Activated CD4-positive, alpha-beta memory T cell treated with anti-CD3 and anti-CD28 coated beads for 36 hours (primary cell): ENCODE results near the gene MMAA. TPM values are rescaled to one million over a fixed set of nuclear protein-coding genes. Genes with fewer than 3 reads are reported as not detected.
"Not testable (repeated sequence)": the region's sequence is repeated elsewhere in the genome, so short reads cannot be mapped to it uniquely, and the experiment has no call there.

Experiments
- CTCF ChIA-PET: fragments of 350-600 bp; sonication (Branson Sonifier 250); formaldehyde crosslinking; loops from one replicate; lab custom pipeline; 2021; ENCODE audit warnings: antibody characterized with exemption, inconsistent platforms; lab: Charles Lee
- POLR2A ChIA-PET: fragments of 350-600 bp; sonication (Branson Sonifier 250); formaldehyde crosslinking; loops from one replicate; lab custom pipeline; 2021; ENCODE audit warnings: antibody characterized with exemption; lab: Charles Lee
- DNase-seq: peaks from one replicate; pipeline ENCODE4 v3.0.0-alpha.2; 2020
- H3K27ac Mint-ChIP-seq: one replicate; pipeline ENCODE4 v1.8.0; 2021; ENCODE audit warnings: mixed read lengths
- H3K27me3 Mint-ChIP-seq: one replicate; pipeline ENCODE4 v1.8.0; 2021; ENCODE audit warnings: mixed read lengths
- H3K36me3 Mint-ChIP-seq: one replicate; pipeline ENCODE4 v1.8.0; 2021; ENCODE audit warnings: mixed read lengths
- H3K4me1 Mint-ChIP-seq: one replicate; pipeline ENCODE4 v1.8.0; 2021; ENCODE audit warnings: low read depth, mixed read lengths
- H3K4me3 Mint-ChIP-seq: one replicate; pipeline ENCODE4 v1.8.0; 2021; ENCODE audit warnings: mild to moderate bottlenecking, mixed read lengths
- H3K9me3 Mint-ChIP-seq: one replicate; pipeline ENCODE4 v1.8.0; 2021; ENCODE audit warnings: mixed read lengths
- intact Hi-C: fragments of 100-400 bp; cut with micrococcal nuclease; formaldehyde crosslinking; loops from one replicate; pipeline ENCODE4 v1.15.1; 2023
- total RNA-seq, 2 experiments: library from RNA; stranded (reverse); gene quantifications; one replicate each; pipeline ENCODE4 v1.2.3, GENCODE V29; 2021

Gene MMAA
- total RNA-seq, result 10 to 100 TPM; 24.4 to 25.1 TPM

GRCh38 chr4:145618932-145619638 is at the start of gene MMAA:
Gene MMAA (plus strand): TSS chr4:145619385. CDS start chr4:145639140, 19,755 bp downstream.
- Mint-ChIP-seq H3K27me3 (no peaks in the 10 kb centered on the region), H3K4me3 (peak within 1 kb of the TSS; percentile 94), H3K36me3 (peaks cover 20% of the 10 kb centered on the region), H3K27ac (peak within 1 kb of the TSS; percentile 100), H3K4me1 (peaks cover 46% of the 10 kb centered on the region), H3K9me3 (peaks cover 3% of the 10 kb centered on the region)
- ChIA-PET POLR2A (interaction anchor here (0.6 to 2.3 kb wide), 9 partner anchors 102 to 521 kb away, joined by 3 to 7 read pairs (median 4); partner anchors contain the start of genes ABCE1 and ZNF827), CTCF (interaction anchor here (1.0 to 3.0 kb wide), 3 partner anchors 24 to 438 kb away, joined by 3 to 21 read pairs (median 7); partner anchors contain the start of gene OTUD4)
- peak; percentile 97 for DNase-seq
- intact Hi-C loops, result loop anchor here (1.0 to 10.0 kb wide), 15 partner anchors 91 to 1444 kb away; partner anchors contain the start of genes ABCE1, ANAPC10 and OTUD4

DNA sequence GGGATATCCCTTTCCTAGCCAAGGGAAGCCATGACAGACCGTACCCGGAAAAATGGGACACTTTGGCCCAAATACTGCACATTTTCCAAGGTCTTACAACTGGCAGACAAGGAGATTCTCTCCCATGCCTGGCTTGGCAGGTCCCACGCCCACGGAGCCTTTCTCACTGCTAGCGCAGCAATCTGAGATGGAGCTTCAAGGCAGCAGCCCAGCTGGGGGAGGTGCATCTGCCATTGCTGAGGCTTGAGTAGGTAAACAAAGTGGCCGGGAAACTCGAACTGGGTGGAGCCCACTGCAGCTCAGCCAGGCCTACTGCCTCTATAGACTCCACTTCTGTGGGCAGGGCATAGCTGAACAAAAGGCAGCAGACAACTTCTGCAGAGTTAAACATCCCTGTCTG is 44.6 kb upstream of the MMAA start:
- H3K4me1 Mint-ChIP-seq, DNase-seq, POLR2A ChIA-PET, intact Hi-C loops, CTCF ChIA-PET, H3K36me3 Mint-ChIP-seq, H3K4me3 Mint-ChIP-seq, H3K27ac Mint-ChIP-seq: not testable (repeated sequence)
- Mint-ChIP-seq H3K9me3 (peaks cover 14% of the 10 kb centered on the region), H3K27me3 (peaks cover 13% of the 10 kb centered on the region)

DNA sequence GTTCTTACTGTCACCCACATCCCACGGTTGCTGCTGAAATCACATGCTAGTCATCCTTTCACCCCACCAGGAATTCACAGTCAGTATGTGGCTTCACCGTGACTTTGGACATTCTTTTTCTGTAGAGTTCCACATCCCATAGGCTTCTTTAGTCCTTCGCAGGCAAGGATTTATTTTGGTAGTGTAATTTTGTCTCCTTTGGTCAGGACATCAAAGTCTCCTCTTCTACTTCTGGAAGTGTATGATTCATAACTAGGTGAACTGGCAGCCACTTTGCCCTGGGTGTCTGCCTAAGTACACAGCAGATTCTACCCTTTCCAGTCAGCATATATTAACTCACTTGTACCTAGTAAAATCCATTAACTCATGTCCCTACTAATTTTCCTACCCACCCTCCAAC is 38.3 kb upstream of the MMAA start:
- Mint-ChIP-seq H3K4me3 (no peak overlapping the region), H3K27me3 (peaks cover 4% of the 10 kb centered on the region), H3K9me3 (peaks cover 9% of the 10 kb centered on the region), H3K4me1 (no peaks in the 10 kb centered on the region), H3K36me3 (no peaks in the 10 kb centered on the region), H3K27ac (no peak overlapping the region)
- DNase-seq, result no peak
- ChIA-PET CTCF (no interaction called here), POLR2A (no interaction called here)
- intact Hi-C loops, result no loop called here

GRCh38 chr4:145583191-145584055 is 35.8 kb upstream of the MMAA start:
- Mint-ChIP-seq H3K36me3 (no peaks in the 10 kb centered on the region), H3K4me1 (no peaks in the 10 kb centered on the region), H3K27ac (no peak overlapping the region), H3K27me3 (peaks cover 10% of the 10 kb centered on the region), H3K4me3 (no peak overlapping the region), H3K9me3 (peaks cover 9% of the 10 kb centered on the region)
- intact Hi-C loops, result no loop called here
- CTCF ChIA-PET, result no interaction called here
- POLR2A ChIA-PET, result no interaction called here
- DNase-seq, result no peak

DNA sequence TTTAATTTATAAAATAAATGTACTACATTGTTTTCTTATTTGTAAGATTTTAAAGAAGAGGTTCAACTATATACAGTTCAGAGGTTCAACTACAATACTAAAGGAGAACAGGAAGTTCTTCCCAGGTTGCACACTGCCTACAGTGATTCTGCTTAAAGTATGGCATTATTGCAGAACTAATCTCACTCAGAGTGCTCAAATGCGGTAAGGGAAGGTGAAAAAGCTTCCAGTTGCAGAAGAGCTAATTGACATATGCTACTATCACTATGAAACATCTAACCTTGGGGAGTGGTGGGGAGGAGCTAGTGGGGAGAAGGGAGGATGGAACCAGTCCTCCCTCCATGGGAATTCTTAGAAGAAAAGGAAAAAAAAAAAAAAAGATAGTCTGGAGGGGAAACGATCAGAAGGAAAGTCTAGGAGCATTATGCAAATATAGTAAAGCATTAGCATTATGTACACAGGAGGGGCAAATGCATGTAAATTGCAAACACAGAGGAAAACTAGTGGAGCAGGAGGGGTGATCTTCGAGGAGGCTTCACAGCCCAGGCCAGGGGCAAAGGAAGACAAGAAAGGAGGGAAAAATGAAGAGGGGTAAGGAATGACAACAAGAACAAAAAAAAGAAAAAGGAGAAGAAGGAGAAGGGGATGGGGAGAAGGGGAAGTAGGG is 32.0 kb upstream of the MMAA start:
- Mint-ChIP-seq H3K9me3 (no peaks in the 10 kb centered on the region), H3K4me1 (no peaks in the 10 kb centered on the region), H3K27ac (no peak overlapping the region), H3K4me3 (no peak overlapping the region), H3K36me3 (no peaks in the 10 kb centered on the region), H3K27me3 (peaks cover 13% of the 10 kb centered on the region)
- POLR2A ChIA-PET, result no interaction called here
- DNase-seq, result no peak
- intact Hi-C loops, result no loop called here
- CTCF ChIA-PET, result no interaction called here

DNA sequence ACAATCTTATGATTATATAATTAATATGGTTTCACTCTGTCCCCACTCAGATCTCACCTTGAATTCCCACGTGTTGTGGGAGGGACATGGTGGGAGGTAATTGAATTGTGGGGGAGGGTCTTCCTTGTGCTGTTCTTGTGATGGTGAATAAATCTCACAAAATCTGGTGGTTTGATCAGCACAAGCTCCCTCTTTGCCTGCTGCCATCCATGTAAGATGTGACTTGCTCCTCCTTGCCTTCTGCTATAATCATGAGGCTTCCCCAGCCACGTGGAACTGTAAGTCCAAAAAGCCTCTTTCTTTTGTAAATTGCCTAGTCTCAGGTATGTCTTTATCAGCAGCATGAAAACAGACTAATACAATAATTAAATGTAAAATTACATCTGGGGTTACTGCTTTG is 29.8 kb upstream of the MMAA start:
- H3K36me3 Mint-ChIP-seq, H3K4me3 Mint-ChIP-seq, intact Hi-C loops, H3K27ac Mint-ChIP-seq, DNase-seq, CTCF ChIA-PET, H3K4me1 Mint-ChIP-seq, POLR2A ChIA-PET, H3K9me3 Mint-ChIP-seq: not testable (repeated sequence)
- H3K27me3 Mint-ChIP-seq, result peaks cover 22% of the 10 kb centered on the region

DNA sequence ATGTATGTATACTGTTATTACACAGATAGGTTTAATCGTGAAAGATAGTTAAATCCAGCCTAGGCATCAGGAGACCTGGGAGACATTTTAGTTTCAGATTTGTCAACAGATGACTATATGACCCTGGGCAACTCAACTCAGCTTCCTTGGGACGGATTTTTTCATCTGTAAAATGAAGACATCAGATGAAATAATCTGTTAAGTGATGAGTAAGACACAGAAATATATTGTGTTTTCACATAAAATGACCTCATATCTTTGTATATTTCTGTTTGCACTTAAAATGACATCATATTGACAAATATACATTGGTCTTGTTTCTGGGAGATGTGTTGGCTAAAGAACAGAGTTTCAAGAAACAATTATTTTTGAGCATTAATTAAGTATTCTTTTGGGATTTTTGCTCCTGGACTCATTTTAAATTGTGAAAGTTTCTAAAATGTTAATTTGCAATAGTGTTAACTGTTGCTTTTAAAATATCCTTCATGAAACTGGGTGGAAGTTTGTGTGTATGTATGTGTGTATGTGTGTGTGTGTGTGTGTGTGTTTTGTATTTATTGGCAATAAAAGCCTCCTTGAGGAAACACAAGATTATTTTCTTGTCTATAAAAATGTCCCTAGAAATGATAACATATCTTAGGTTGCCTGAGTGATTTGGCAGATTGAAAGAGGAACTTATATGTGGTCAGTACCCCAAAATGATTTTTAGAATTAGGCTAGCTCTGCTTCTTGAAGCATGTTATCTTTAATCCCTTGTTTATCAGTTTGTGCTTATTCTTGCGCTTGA is 29.1 kb upstream of the MMAA start:
- Mint-ChIP-seq H3K4me1 (no peaks in the 10 kb centered on the region), H3K27ac (no peak overlapping the region), H3K36me3 (no peaks in the 10 kb centered on the region), H3K9me3 (no peaks in the 10 kb centered on the region), H3K27me3 (peaks cover 22% of the 10 kb centered on the region), H3K4me3 (no peak overlapping the region)
- ChIA-PET CTCF (no interaction called here), POLR2A (no interaction called here)
- DNase-seq, result no peak
- intact Hi-C loops, result no loop called here

DNA sequence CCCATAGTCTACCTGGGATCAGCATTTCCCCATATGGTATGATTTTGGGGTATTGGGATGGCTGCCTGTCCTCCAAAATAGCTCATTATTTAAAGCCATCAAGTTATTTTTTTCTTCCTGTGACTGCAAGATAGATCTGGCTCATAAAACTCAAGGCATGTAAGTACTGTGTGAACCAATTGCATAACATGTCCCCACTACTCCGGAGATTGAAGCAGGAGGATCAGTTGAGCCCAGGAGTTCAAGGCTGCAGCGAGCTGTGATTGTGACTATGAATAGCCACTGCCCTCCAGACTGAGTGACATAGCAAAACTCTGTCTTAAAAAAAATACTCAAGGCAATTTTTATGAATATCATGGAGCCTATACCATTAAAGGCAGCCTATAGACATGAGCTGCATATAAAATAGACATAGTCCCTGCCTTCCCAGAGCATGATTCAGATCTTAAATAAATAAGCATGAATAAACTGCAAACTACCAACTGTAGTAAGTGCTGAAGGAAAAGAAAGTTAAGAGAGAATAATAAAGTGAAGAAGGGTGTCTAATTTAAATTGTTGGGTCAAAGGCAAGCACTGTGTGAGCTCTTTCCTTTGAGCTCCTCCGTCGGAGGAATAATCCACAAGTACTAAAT is 16.9 kb upstream of the MMAA start:
- ChIA-PET CTCF (interaction anchor here (0.7 to 1.5 kb wide), 3 partner anchors 15 to 371 kb away, joined by 3 to 5 read pairs (median 4); no protein-coding TSS in a partner anchor), POLR2A (no interaction called here)
- H3K27ac Mint-ChIP-seq, result no peak overlapping the region
- H3K9me3 Mint-ChIP-seq, result peaks cover 11% of the 10 kb centered on the region
- peaks cover 3% of the 10 kb centered on the region for H3K36me3 Mint-ChIP-seq
- peaks cover 10% of the 10 kb centered on the region for H3K27me3 Mint-ChIP-seq
- no peak overlapping the region for H3K4me3 Mint-ChIP-seq
- H3K4me1 Mint-ChIP-seq, result no peaks in the 10 kb centered on the region
- intact Hi-C loops, result no loop called here
- DNase-seq, result no peak

- DNase-seq, result no peak
- Mint-ChIP-seq H3K4me3 (no peak overlapping the region), H3K27me3 (peaks cover 5% of the 10 kb centered on the region), H3K9me3 (peaks cover 11% of the 10 kb centered on the region), H3K36me3 (peaks cover 3% of the 10 kb centered on the region), H3K27ac (no peak overlapping the region), H3K4me1 (no peaks in the 10 kb centered on the region)
- CTCF ChIA-PET, result interaction anchor here (0.7 to 1.3 kb wide), 2 partner anchors 372 to 1432 kb away, joined by 3 to 4 read pairs; no protein-coding TSS in a partner anchor
- intact Hi-C loops, result no loop called here
- POLR2A ChIA-PET, result no interaction called here
These were observed 13.2 kb upstream of the MMAA start for GRCh38 chr4:145605941-145606340.

DNA sequence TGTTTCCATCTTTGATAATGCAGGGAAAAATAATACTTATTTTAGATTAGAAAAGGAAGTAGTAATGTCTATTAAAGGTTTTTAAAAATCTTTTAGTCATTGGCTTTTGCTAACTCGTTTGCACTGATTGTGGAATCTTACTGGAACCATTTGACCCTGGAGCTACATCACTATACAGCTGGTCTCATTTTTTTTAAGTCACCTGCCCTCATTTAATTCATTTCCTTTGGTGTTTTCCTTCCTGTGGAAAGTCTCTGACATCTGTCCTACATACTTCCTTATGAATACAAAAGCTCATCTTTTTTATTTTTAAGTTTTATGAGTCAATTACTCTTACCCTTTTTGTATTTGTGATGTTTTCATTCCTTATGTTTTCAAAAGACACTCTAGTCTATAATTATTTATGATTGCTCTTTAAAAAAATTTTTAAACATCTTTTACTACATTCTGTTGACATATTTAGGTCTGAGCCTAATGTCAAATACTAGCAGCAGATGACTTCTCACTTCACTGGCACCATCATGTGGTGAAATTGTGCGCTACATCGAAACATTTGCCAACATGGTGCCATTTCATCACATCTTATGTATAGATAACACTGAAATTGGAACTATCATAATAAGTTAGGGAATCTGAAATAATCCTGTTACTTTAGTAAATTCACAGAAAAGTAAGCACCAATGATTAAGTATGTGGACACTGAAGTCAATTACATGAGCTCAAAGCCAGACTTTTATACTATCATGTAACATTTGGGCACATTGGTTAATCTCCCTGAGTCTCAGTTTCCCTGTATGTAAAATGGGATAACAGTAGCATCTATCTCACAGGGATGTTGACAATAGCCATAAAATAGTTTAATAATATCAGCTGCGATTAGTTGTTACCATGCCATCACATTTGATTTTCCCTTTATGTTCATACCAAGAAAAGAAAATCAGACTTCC is 9.4 kb upstream of the MMAA start:
- CTCF ChIA-PET, result interaction anchor here (0.7 to 1.7 kb wide), 12 partner anchors 14 to 498 kb away, joined by 3 to 18 read pairs (median 4); no protein-coding TSS in a partner anchor
- intact Hi-C loops, result loop anchor here (1.0 to 10.0 kb wide), 4 partner anchors 52 to 1430 kb away; no protein-coding TSS in a partner anchor
- Mint-ChIP-seq H3K4me1 (peaks cover 11% of the 10 kb centered on the region), H3K9me3 (peaks cover 11% of the 10 kb centered on the region), H3K27me3 (peaks cover 4% of the 10 kb centered on the region), H3K4me3 (no peak overlapping the region), H3K36me3 (peaks cover 3% of the 10 kb centered on the region), H3K27ac (no peak overlapping the region)
- peak; percentile 80 for DNase-seq
- POLR2A ChIA-PET, result no interaction called here
